Stomach (tissue), 9 donors: ENCODE measurements around the gene CALHM1. TPM values are rescaled to one million over a fixed set of nuclear protein-coding genes. Genes with fewer than 3 reads are reported as not detected.

Experiments used
- DNase-seq, 2 donors: peaks; one replicate each; pipeline versions ENCODE4 v3.0.0 to v3.0.0-alpha.2; 2013 to 2019
- H3K27ac ChIP-seq, 5 donors: fragments of 200-600 bp in 4 of 5; sonication (generic) in 4 of 5; one replicate each; pipeline ENCODE4 v1.5.1; 2013 to 2019; ENCODE audit warnings: mild to moderate bottlenecking in 1 of 5, moderate library complexity in 1 of 5
- H3K27me3 ChIP-seq, 3 donors: fragments of 200-600 bp; sonication (generic); one replicate each; pipeline ENCODE4 v1.5.1; 2017 to 2019; ENCODE audit warnings: mixed run types in 1 of 3
- H3K36me3 ChIP-seq, 4 donors: fragments of 200-600 bp; sonication (generic); 1 replicate in 3 of 4; 2 replicates in 1 of 4; pipeline ENCODE4 v1.5.1; 2016 to 2019
- H3K4me1 ChIP-seq, 4 donors: fragments of 200-600 bp; sonication (generic); one replicate each; pipeline ENCODE4 v1.5.1; 2016 to 2019
- H3K4me3 ChIP-seq, 4 donors: fragments of 200-600 bp; sonication (generic) in 3 of 4; one replicate each; pipeline ENCODE4 v1.5.1; 2016 to 2019; ENCODE audit warnings: mild to moderate bottlenecking in 1 of 4
- H3K9me3 ChIP-seq, 4 donors: fragments of 200-600 bp; sonication (generic); one replicate each; pipeline ENCODE4 v1.5.1; 2016 to 2019
- EP300 ChIP-seq: sonication (generic); formaldehyde crosslinking; IDR thresholded peaks from one replicate; pipeline ENCODE4 v1.6.1; 2017; ENCODE audit warnings: antibody characterized with exemption
- POLR2A ChIP-seq, 4 donors: fragments of 450-650 bp; IDR thresholded peaks; one replicate each; pipeline ENCODE4 v1.6.1; 2016; ENCODE audit warnings: antibody characterized with exemption in 4 of 4, control low read depth in 2 of 4, mild to moderate bottlenecking in 1 of 4, moderate library complexity in 1 of 4
- POLR2AphosphoS5 ChIP-seq, 3 donors: sonication (generic); formaldehyde crosslinking; IDR thresholded peaks; one replicate each; pipeline ENCODE4 v1.6.1; 2016; ENCODE audit warnings: antibody characterized with exemption in 3 of 3
- WGBS, 5 donors: extraction: QIAGEN DNeasy Blood & Tissue Kit in 3 of 5; methylation state at CpG; one replicate each; pipeline versions ENCODE4 v1.1.5 to v1.1.7; 2013 to 2018; 5-methylcytosine and 5-hydroxymethylcytosine counted together
- intact Hi-C: fragments of 100-400 bp; cut with DNase I; formaldehyde crosslinking; loops from one replicate; pipeline ENCODE4 v1.15.1; 2023; ENCODE audit warnings: low total_unique reads
- polyA plus RNA-seq, 3 donors: library from polyadenylated mRNA; stranded (reverse); fragments of 200-250 nt; gene quantifications; one replicate each; pipeline ENCODE4 v1.2.3, GENCODE V29; 2013
- total RNA-seq, 5 donors: library from RNA; depleted of rRNA; stranded (reverse); fragments of >200 nt; gene quantifications; one replicate each; pipeline versions ENCODE4 v1.1.0 to v1.2.3, GENCODE V29; 2014 to 2016
- TF ChIP-seq, protein P1 (sequence below), 7 experiments: fragments of 450-650 bp in 4 of 7; fragments of 200-600 bp in 3 of 7; sonication (generic) in 3 of 7; IDR thresholded peaks; one replicate each; pipeline ENCODE4 v1.5.1; 2016 to 2019; ENCODE audit warnings: antibody characterized with exemption in 7 of 7, control low read depth in 2 of 7, mild to moderate bottlenecking in 1 of 7
- donor health status: healthy with polysubstance abuse.
- donor health status: Bipolar disorder and iron deficiency.
- donor health status: healthy.

Gene CALHM1
- total and polyA plus RNA-seq, 8 donors: not detected

DNA sequence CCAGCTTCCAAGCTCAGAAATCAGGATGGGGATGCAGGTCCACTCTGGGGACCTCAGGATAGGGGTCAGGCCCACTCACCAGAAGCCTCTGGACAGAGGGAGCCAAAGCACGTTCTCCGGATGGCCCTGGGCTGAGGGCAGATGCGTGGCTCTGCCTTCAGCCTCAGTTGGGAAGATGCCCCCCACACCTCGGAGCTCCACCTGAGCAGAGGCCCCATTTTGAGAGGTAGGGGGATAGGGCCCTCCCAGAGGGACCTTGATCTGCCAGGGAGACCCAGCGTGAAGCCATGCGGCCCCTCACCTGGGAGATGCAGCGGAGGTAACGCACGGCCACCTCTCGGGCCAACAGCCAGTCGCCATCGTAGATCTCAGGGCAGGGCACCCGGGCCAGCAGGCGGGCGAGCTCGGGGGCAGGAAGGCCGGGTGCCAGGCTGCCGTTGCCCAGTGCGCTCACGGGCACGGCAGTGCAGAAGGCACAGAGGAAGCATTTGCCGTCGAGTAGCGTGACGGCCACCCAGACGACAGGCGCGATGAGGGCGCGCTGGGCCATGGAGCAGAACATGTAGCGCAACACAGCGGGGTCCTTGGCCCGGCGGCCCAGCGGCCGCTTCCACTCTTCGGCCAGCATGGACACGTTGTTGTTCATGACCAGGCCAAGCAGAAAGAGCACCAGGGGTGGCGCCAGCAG, 660 bp downstream of the CALHM1 start:
- intact Hi-C loops: no loop called here
- no peak for DNase-seq
- Histone ChIP-seq H3K9me3 (no peaks in the 10 kb centered on the region), H3K27ac (no peak overlapping the region), H3K4me3 (no peak overlapping the region), H3K36me3 (no peaks in the 10 kb centered on the region), H3K4me1 (peaks cover 0 to 1% (median under 1%) of the 10 kb centered on the region in 4 donors), H3K27me3 (no peaks in the 10 kb centered on the region)
- TF ChIP-seq EP300 (no peak), POLR2AphosphoS5 (IDR thresholded peaks at IDR 0.05) (no peak), POLR2A (IDR thresholded peaks at IDR 0.05) (no peak)
- TF ChIP-seq, protein P1, sequence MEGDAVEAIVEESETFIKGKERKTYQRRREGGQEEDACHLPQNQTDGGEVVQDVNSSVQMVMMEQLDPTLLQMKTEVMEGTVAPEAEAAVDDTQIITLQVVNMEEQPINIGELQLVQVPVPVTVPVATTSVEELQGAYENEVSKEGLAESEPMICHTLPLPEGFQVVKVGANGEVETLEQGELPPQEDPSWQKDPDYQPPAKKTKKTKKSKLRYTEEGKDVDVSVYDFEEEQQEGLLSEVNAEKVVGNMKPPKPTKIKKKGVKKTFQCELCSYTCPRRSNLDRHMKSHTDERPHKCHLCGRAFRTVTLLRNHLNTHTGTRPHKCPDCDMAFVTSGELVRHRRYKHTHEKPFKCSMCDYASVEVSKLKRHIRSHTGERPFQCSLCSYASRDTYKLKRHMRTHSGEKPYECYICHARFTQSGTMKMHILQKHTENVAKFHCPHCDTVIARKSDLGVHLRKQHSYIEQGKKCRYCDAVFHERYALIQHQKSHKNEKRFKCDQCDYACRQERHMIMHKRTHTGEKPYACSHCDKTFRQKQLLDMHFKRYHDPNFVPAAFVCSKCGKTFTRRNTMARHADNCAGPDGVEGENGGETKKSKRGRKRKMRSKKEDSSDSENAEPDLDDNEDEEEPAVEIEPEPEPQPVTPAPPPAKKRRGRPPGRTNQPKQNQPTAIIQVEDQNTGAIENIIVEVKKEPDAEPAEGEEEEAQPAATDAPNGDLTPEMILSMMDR (IDR thresholded peaks at IDR 0.05): no peak
- WGBS, 5 donors: 94 to 97% (median 96%) methylated on average over 19 to 39 of the region's 39 CpGs

DNA sequence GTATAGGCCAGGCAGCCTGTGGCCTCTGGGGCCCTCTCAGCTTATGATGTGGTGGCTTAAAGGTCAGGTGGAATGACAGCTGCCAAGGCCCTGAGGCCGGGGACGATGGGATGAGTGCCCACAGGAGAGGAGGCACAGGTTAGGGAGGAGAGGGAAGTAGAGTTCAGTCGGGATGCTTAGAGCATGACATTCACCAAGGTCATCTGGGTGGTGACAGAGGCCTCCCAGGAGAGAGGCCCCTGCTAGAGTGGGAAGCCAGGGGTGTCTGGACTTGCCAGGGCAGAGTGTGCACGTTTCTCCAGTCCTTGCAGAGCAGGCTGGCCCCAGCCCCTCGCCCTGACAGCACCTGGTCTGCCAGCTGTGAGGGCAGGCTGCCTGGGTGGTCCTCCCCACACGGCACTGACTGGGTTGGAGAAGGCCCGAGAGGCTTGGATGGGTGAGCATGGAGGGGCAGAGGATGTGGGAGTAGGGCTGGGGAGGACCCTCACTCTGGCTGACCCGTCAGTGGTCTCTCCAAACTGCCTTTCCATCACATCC, 1.5 kb downstream of the CALHM1 start:
- Histone ChIP-seq H3K27me3 (peaks cover 0 to 5% (median 0%) of the 10 kb centered on the region in 3 donors), H3K9me3 (no peaks in the 10 kb centered on the region), H3K4me1 (peaks cover 7 to 9% (median 9%) of the 10 kb centered on the region in 4 donors), H3K4me3 (no peak overlapping the region), H3K36me3 (no peaks in the 10 kb centered on the region), H3K27ac (no peak overlapping the region)
- DNase-seq: no peak
- intact Hi-C loops: no loop called here
- TF ChIP-seq, protein P1 (IDR thresholded peaks at IDR 0.05): no peak
- TF ChIP-seq POLR2AphosphoS5 (IDR thresholded peaks at IDR 0.05): no peak
- no peak for TF ChIP-seq POLR2A (IDR thresholded peaks at IDR 0.05)
- TF ChIP-seq EP300: no peak
- 64 to 79% (median 78%) methylated on average over 5 to 8 of the region's 8 CpGs for WGBS, 5 donors

DNA sequence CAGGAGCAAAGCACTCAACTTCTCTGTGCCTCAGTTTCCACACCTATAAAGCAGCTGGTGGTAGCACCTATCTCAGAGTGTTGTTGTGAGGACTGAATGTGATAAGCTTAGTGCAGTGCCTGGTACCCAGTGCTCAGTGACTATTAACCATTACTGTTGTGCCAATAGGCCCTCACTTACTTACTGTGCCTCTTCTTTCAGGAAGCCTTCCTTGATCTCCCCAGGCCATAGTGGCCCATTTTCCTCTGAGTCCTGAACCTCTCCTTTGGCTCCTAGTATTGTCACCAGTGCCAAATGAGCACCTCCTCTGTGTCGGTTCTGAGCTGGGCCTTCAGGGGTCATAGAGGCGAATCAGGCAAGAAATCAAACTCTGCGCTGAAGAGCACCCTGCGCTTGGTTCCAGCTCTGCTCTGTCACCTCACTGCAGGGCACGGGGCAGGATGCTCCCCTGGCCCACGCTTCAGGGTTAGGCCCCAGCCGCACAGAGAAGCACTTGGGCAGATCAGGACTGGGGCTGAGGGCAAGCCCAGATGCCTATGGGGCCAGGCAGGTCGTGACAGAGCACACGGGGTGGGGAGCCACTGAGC, 2.5 kb downstream of the CALHM1 start:
- Histone ChIP-seq H3K9me3 (no peaks in the 10 kb centered on the region), H3K4me3 (no peak overlapping the region), H3K4me1 (peaks cover 11 to 19% (median 14%) of the 10 kb centered on the region in 4 donors), H3K36me3 (no peaks in the 10 kb centered on the region), H3K27me3 (peaks cover 0 to 7% (median 0%) of the 10 kb centered on the region in 3 donors), H3K27ac (no peak overlapping the region)
- intact Hi-C loops: no loop called here
- 82 to 92% (median 87%) methylated on average over 5 to 9 of the region's 9 CpGs for WGBS, 5 donors
- TF ChIP-seq POLR2AphosphoS5 (IDR thresholded peaks at IDR 0.05) (no peak), EP300 (no peak), POLR2A (IDR thresholded peaks at IDR 0.05) (no peak)
- TF ChIP-seq, protein P1 (IDR thresholded peaks at IDR 0.05): no peak
- DNase-seq: no peak

DNA sequence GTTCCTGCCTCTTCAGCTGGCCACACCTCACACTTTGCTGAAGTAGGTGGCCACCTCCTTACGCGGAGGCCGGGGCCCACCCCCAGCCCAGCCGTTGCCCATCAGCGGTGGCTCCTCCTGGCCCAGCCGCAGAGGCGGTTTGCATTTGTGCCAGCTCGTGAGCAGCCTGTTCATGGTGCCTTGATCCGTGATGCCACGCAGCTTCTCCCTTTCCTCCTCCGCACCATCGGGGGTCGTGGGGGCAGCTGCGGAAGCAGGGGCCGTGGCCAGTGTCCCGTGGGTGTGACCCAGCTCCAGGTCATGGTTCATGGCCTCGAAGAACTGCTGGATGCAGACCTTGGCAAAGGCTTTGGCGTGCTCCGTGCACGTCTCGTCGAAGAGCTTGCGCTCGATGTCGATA, 3.5 kb downstream of the CALHM1 start:
- no peak overlapping the region for H3K27ac ChIP-seq
- no peak overlapping the region for H3K4me3 ChIP-seq
- TF ChIP-seq, protein P1 (IDR thresholded peaks at IDR 0.05): no peak
- TF ChIP-seq POLR2A (IDR thresholded peaks at IDR 0.05): no peak
- TF ChIP-seq EP300: no peak
- TF ChIP-seq POLR2AphosphoS5 (IDR thresholded peaks at IDR 0.05): no peak
- no peaks in the 10 kb centered on the region for H3K9me3 ChIP-seq
- H3K27me3 ChIP-seq: peaks cover 0 to 7% (median 0%) of the 10 kb centered on the region in 3 donors
- 79 to 89% (median 85%) methylated on average over 14 to 25 of the region's 25 CpGs for WGBS, 5 donors
- intact Hi-C loops: no loop called here
- no peak for DNase-seq
- H3K4me1 ChIP-seq: peaks cover 14 to 28% (median 20%) of the 10 kb centered on the region in 4 donors
- H3K36me3 ChIP-seq: peaks cover 0 to 2% (median 0%) of the 10 kb centered on the region in 4 donors
